NCI-H1092 treated with DMSO at 0.1 percent for 48 hours (cell line): ENCODE results near the gene NCBP3.
"Not testable (repeated sequence)": the region's sequence is repeated elsewhere in the genome, so short reads cannot be mapped to it uniquely, and the experiment has no call there.

Source experiments
- DNase-seq: peaks from one replicate; lab custom pipeline; 2025; lab: John Stamatoyannopoulos, UW

The NCBP3 gene

GRCh38 chr17:3847165-3847670, 1.2 kb upstream of the NCBP3 start:
- DNase-seq, result no peak

- DNase-seq, result no peak
Observed at GRCh38 chr17:3846437-3847164, 555 bp upstream of the NCBP3 start.

- DNase-seq, result no peak
Observed at GRCh38 chr17:3845291-3845620, 790 bp downstream of the NCBP3 start.

GRCh38 chr17:3844556-3844955, 1.5 kb downstream of the NCBP3 start:
- not testable (repeated sequence) for DNase-seq

GRCh38 chr17:3843935-3844516, 2.0 kb downstream of the NCBP3 start:
- no peak for DNase-seq

- no peak for DNase-seq
Observed at GRCh38 chr17:3838206-3838605, 7.8 kb downstream of the NCBP3 start.

- no peak for DNase-seq
Observed at GRCh38 chr17:3836551-3836950, 9.5 kb downstream of the NCBP3 start.

- no peak for DNase-seq
Observed at GRCh38 chr17:3835410-3836229, 10.4 kb downstream of the NCBP3 start.

- DNase-seq, result no peak
Observed at GRCh38 chr17:3834811-3835210, 11.2 kb downstream of the NCBP3 start.

- no peak for DNase-seq
Observed at GRCh38 chr17:3828852-3829232, 17.2 kb downstream of the NCBP3 start.

GRCh38 chr17:3828151-3828851, 17.7 kb downstream of the NCBP3 start:
- DNase-seq, result no peak

GRCh38 chr17:3827124-3827773, 18.8 kb downstream of the NCBP3 start:
- peak; percentile 1 for DNase-seq

GRCh38 chr17:3826191-3826590, 19.9 kb downstream of the NCBP3 start:
- no peak for DNase-seq

- DNase-seq, result no peak
Observed at GRCh38 chr17:3821101-3821500, 24.9 kb downstream of the NCBP3 start.

GRCh38 chr17:3818786-3819185, 27.3 kb downstream of the NCBP3 start:
- no peak for DNase-seq

GRCh38 chr17:3817851-3818605, 28.0 kb downstream of the NCBP3 start:
- no peak for DNase-seq

- DNase-seq, result no peak
Observed at GRCh38 chr17:3815925-3816324, 30.1 kb downstream of the NCBP3 start.

- no peak for DNase-seq
Observed at GRCh38 chr17:3815122-3815521, 30.9 kb downstream of the NCBP3 start.

GRCh38 chr17:3814361-3814760, 31.7 kb downstream of the NCBP3 start:
- DNase-seq, result no peak

GRCh38 chr17:3813171-3813570, 32.9 kb downstream of the NCBP3 start:
- DNase-seq, result no peak

- DNase-seq, result no peak
Observed at GRCh38 chr17:3812771-3813170, 33.3 kb downstream of the NCBP3 start.
